HUES48 (cell line): ENCODE data around the gene SPRR2A.
"Not testable (repeated sequence)": the region's sequence is repeated elsewhere in the genome, so short reads cannot be mapped to it uniquely, and the experiment has no call there.

Experiments used
- H3K27ac ChIP-seq: one replicate; pipeline ENCODE4 v1.7.0; 2013; ENCODE audit warnings: low read depth, low read length, inconsistent platforms
- H3K27me3 ChIP-seq: 2 replicates; pipeline ENCODE4 v1.6.1; 2013; ENCODE audit warnings: mild to moderate bottlenecking, low read length; ENCODE audit not compliant: control insufficient read depth, insufficient read depth
- H3K36me3 ChIP-seq: 2 replicates; pipeline ENCODE4 v1.6.1; 2013; ENCODE audit warnings: low read length; ENCODE audit not compliant: control insufficient read depth, insufficient read depth
- H3K4me1 ChIP-seq: 2 replicates; pipeline ENCODE4 v1.6.1; 2013; ENCODE audit warnings: mild to moderate bottlenecking, low read length; ENCODE audit not compliant: control insufficient read depth, insufficient read depth
- H3K4me3 ChIP-seq: 2 replicates; pipeline ENCODE4 v1.5.1; 2013; ENCODE audit warnings: mild to moderate bottlenecking, low read depth, low read length
- H3K9ac ChIP-seq: 2 replicates; pipeline ENCODE4 v1.6.1; 2013; ENCODE audit warnings: mild to moderate bottlenecking, low read depth, low read length, moderate library complexity
- H3K9me3 ChIP-seq: 2 replicates; pipeline ENCODE4 v1.6.1; 2013; ENCODE audit warnings: low read length; ENCODE audit not compliant: control insufficient read depth, insufficient read depth

Gene SPRR2A

GRCh38 chr1:153025797-153026196 lies 31.5 kb downstream of the SPRR2A start:
- H3K27me3 ChIP-seq, result no peaks in the 10 kb centered on the region

GRCh38 chr1:153024413-153024812 lies 32.9 kb downstream of the SPRR2A start:
- H3K9ac ChIP-seq, result no peak overlapping the region
- no peaks in the 10 kb centered on the region for H3K27me3 ChIP-seq
- peaks cover 9% of the 10 kb centered on the region; the same call in 1 of the 2 replicates for H3K4me1 ChIP-seq
- no peak overlapping the region for H3K4me3 ChIP-seq
- H3K36me3 ChIP-seq, result no peaks in the 10 kb centered on the region
- no peaks in the 10 kb centered on the region for H3K9me3 ChIP-seq
- H3K27ac ChIP-seq, result no peak overlapping the region

More at GRCh38 chr1:153025797-153026196, 31.5 kb downstream of the SPRR2A start:
- Histone ChIP-seq H3K9ac (no peak overlapping the region), H3K4me3 (no peak overlapping the region), H3K4me1 (peaks cover 9% of the 10 kb centered on the region; the same call in 1 of the 2 replicates), H3K27ac (no peak overlapping the region), H3K9me3 (no peaks in the 10 kb centered on the region), H3K36me3 (no peaks in the 10 kb centered on the region)

- Histone ChIP-seq H3K9me3 (no peaks in the 10 kb centered on the region), H3K4me3 (no peak overlapping the region), H3K27me3 (no peaks in the 10 kb centered on the region), H3K36me3 (no peaks in the 10 kb centered on the region), H3K4me1 (peaks cover 9% of the 10 kb centered on the region; the same call in 1 of the 2 replicates), H3K9ac (no peak overlapping the region), H3K27ac (no peak overlapping the region)
Measured at GRCh38 chr1:153023109-153023508, 34.2 kb downstream of the SPRR2A start.

- not testable (repeated sequence) for H3K27me3 ChIP-seq, H3K4me1 ChIP-seq, H3K4me3 ChIP-seq, H3K9ac ChIP-seq, H3K36me3 ChIP-seq, H3K27ac ChIP-seq, H3K9me3 ChIP-seq
Measured at GRCh38 chr1:153022340-153022739, 35.0 kb downstream of the SPRR2A start.

GRCh38 chr1:153021829-153022228 lies 35.5 kb downstream of the SPRR2A start:
- H3K27me3 ChIP-seq, H3K4me1 ChIP-seq, H3K36me3 ChIP-seq, H3K9ac ChIP-seq, H3K4me3 ChIP-seq, H3K27ac ChIP-seq, H3K9me3 ChIP-seq: not testable (repeated sequence)

- not testable (repeated sequence) for H3K9me3 ChIP-seq, H3K4me3 ChIP-seq, H3K9ac ChIP-seq, H3K36me3 ChIP-seq, H3K27ac ChIP-seq, H3K27me3 ChIP-seq, H3K4me1 ChIP-seq
Measured at GRCh38 chr1:153011235-153011758, 46.0 kb downstream of the SPRR2A start.
